HG02884 (cell line): Measurements from ENCODE around the gene WRAP53.

ENCODE experiments used
- ATAC-seq: cut with Tn5 transposase; IDR thresholded peaks from one replicate; pipeline ENCODE4 v1.9.1; 2021; ENCODE audit warnings: mild to moderate bottlenecking, moderate library complexity; ENCODE audit not compliant: unreplicated experiment

The WRAP53 gene

DNA sequence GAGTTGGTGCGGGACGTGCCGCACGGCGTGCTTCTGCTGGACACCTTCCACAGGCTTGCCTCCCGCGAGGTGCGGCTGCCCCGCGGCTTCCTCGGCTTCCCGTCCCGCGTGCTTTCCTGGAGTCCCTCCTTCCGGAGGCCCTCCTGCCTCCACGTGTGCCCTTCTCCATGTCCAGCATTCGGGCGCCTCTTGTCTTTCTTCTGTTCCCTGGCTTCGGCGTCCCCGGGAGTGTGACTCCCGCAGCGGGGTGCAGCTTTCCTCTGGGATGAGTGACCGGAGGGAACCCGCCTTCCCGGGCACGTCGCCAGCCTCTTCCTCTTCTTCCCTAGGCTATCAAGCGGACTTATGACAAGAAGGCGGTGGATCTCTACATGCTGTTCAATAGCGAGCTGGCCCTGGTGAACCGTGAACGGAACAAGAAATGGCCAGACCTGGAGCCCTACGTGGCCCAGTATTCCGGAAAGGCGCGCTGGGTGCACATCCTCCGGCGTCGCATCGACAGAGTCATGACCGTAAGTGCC lies 52.3 kb downstream of the WRAP53 start:
- no peak for ATAC-seq

DNA sequence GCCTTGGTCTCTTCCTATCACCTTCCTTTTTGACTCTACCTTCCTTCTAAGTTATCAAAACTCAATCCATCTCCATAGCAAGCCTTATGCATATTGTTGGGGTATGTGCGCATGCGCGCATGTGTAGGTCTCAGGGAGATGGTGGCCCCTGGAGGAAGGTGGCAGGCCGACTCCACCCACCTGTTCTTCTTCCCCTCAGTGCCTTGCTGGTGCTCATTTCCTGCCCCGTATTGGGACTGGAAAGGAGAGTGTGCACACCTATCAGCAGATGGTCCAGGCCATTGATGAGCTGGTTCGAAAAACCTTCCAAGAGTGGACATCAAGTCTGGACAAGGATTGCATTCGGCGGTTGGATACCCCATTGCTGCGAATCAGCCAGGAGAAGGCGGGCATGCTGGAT lies 54.5 kb downstream of the WRAP53 start:
- ATAC-seq: no peak

DNA sequence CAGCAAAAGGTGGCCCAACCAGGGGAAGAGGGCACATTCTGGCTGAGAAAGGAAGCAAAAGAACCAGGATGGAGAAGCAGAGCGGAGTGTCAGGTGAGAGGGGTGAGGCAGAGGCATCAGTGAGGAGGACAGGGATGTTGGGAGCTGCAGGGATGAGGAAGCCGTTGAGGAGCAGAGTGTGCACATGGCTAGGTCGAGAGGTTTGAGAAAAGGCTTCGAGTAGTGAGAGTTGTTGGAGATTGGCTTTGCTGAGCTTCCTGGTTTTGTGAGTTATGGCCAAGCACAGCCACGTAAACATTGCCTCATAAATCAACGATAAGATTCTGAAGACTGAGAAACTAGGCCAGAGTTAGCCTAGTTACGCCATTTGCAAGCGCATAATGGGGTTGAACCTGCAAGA lies 56.1 kb downstream of the WRAP53 start:
- ATAC-seq: no peak

DNA sequence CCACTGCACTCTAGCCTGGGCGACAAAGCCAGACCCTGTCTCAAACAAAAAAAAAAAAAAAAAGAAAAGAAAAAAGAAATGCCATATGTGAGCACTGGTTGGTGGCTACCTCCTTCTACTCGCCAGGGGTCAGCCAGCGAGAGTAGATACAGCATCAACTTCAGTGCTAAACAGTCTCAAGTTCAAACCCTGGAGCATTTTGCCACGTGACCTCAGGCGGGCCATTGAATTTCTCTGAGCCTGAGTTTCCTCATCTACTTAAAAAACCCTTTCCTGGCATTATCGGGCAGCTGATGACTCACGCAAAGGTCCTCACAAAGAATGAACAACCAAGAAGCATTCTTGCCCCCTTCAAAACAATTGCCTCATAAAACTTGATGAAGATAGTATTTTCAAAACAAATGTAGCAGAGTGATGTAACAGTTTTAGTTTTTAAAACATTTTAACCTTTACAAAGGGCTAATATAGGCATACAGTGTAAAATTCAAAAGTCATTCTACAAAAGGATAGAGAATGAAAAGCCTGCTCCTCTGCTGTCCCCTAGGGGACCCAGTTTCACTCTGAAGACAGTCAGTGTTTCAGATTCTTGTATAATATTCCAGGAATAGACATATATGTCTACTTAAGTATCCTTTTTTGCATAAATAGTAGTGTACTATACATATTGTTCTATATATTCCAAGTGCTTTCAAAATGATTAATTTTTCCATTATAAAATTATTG lies 57.6 kb downstream of the WRAP53 start:
- ATAC-seq: no peak

DNA sequence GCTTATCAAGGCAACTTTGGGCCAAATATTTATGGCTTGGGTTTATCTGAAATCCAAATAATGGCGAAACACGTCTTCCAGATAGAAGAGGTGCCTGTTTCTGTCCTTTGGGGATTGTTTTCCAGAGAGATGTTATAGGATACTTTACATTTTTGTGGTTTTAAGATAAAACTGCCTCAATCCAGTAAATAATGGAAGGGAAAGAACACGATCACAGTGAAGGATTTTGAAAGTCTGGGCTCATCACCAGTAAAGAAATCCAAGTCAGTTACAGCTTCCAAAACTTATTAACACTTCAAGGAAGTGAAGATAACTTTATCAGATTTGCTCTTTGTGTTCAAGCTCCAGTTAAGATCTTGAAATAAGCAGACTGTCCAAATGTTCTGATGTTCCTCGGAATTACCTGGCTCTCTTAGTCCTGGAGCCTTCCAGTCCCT lies 59.4 kb downstream of the WRAP53 start:
- no peak for ATAC-seq

DNA sequence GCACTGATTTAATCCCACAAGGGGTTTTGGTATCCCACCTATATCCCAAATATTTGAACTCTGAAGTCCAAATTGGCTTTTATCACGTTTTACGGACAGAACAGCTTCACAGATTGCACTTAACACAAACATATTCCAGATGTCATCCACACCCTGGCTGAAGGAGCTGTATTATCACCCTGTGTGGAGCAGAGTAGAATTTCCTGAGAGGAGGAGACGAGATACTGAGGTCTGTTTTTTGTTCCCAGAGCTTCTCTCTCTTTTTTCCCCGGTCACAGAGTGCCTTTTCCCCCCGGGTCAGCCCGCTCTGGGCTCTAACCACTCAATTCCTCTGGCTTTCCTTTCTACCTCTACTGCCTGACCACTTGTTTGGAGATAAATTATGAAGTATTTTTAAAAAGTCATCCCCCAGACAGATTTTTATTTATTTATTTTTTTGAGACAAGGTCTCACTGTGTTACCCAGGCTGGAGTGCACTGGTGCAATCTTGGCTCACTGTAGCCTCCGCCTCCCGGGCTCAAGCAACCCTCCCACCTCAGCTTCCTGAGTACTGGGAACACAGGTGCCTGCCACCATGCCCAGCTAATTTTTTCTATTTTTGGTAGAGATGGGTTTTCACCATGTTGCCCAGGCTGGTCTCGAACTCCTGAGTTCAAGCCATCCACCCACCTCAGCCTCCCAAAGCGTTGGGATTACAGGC lies 59.9 kb downstream of the WRAP53 start:
- no peak for ATAC-seq

DNA sequence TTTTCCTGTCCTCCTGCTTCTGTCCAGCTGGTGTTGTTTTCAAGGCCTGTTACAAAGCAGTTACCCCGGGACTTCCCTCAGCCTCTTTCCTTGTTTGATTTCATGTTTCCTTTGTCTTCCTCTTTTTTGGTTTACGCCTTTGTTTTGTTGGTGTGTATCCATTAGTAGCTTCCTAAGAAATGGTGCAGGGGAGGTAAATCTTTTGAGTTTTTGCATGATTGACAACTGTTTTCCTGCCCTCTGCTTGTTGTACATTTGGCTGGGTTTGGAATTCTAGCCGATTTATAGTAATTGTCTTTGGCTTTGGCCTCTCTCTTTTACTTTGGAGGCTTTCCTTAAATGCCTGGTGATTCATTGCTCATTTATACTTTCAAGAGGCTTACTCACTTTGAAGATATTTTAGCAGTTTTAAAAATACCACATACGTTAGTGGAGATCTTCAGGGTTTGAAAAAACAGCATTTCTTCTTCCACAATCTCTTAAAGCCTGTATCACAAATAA lies 62.1 kb downstream of the WRAP53 start:
- ATAC-seq: no peak
